Measurements from ENCODE around the gene E4F1. TPM values are rescaled to one million over a fixed set of nuclear protein-coding genes. Genes with fewer than 3 reads are reported as not detected.

E4F1 gene
- total and polyA plus RNA-seq, 8 donors: 8.7 to 48.4 (median 9.9) TPM

DNA sequence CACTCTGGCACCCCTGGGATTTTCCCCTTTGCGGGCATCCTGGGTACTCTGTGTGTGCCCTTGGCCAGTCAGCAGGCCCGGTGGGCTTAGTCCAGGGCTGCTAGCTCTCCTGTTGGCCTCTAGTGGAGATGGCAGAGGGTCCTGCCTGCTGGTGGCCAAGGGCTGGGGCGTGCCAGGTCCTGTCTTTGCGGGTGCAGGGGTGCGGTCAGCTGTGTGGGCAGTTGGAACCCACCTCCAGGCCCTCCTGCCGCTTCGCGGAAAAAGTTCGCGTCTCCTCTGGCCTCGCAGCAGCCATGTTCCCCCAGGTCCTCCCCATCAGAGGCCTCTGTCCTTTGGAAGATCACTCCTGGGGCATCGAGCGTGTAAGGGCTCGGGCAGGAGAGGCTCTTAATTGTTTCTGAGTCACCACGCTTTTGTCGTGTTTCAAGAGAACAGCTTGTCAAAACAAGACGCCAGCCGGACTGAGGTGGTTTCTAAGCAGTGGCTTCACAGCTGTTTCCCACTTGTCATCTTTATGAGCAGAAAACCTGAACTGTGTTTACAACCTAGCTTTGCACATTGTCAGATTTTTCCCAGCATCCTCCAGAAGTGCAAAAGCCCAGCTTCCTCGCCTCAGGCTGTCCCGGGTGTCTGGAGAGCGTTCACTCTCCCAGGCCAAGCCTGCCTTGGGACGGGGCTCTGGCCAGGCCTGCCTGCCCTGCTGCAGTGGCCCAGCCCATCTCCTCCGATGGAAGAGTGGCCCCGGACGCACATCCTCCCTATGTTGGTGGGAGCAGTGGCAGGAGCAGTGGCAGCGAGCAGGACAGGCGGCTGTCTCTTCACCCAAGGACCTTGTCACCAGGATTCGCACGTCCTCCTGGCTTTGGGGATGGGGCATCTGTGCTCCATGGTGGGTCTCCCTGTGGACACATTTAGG, 7.9 kb downstream of the E4F1 start:
- Histone ChIP-seq H3K4me1 (no peaks in the 10 kb centered on the region), H3K27ac (no peak overlapping the region), H3K27me3 (no peaks in the 10 kb centered on the region), H3K9me3 (no peaks in the 10 kb centered on the region), H3K36me3 (peaks cover 4 to 50% (median 31%) of the 10 kb centered on the region in 3 donors), H3K4me3 (no peak overlapping the region)
- TF ChIP-seq, protein P1, sequence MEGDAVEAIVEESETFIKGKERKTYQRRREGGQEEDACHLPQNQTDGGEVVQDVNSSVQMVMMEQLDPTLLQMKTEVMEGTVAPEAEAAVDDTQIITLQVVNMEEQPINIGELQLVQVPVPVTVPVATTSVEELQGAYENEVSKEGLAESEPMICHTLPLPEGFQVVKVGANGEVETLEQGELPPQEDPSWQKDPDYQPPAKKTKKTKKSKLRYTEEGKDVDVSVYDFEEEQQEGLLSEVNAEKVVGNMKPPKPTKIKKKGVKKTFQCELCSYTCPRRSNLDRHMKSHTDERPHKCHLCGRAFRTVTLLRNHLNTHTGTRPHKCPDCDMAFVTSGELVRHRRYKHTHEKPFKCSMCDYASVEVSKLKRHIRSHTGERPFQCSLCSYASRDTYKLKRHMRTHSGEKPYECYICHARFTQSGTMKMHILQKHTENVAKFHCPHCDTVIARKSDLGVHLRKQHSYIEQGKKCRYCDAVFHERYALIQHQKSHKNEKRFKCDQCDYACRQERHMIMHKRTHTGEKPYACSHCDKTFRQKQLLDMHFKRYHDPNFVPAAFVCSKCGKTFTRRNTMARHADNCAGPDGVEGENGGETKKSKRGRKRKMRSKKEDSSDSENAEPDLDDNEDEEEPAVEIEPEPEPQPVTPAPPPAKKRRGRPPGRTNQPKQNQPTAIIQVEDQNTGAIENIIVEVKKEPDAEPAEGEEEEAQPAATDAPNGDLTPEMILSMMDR (IDR thresholded peaks at IDR 0.05): no peak
- DNase-seq (no peak), ATAC-seq (peak in 2 of 4 donors; percentile 25 to 49), FAIRE-seq (no peak)
- intact Hi-C loops (cut with DNase I): no loop called here
- WGBS, 2 donors: 90 to 91% methylated on average over 29 of the region's 29 CpGs

DNA sequence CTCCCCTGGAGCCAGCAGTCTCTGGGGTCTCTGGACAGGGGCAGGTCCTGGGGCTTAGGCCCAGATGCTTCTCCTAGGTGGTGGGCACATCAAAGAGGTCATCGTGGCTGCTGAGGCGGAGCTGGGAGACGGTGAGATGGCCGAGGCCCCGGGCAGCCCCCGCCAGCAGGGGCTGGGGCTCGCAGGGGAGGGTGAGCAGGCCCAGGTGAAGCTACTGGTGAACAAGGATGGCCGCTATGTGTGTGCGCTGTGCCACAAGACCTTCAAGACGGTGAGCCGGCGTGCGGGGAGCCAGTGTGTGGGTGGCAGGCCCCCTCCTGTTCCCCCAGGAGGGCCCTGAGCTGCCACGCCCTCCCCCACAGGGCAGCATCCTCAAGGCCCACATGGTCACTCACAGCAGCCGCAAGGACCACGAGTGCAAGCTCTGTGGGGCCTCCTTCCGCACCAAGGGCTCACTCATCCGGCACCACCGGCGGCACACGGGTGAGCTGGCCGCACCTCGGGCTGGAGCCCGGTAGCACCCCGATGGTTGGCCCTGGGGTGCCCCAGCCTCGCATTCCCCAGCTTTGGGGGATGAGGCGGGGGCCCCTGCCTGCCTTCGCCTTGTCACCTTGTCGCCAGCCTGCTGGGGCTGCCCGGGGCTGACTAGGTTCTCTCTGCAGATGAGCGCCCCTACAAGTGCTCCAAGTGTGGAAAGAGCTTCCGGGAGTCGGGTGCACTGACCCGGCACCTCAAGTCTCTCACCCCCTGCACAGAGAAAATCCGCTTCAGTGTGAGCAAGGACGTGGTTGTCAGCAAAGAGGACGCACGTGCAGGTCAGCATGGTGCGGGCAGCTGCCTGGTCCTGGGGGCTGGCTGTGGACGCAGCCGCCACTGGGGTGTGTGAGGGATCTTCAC, 9.0 kb downstream of the E4F1 start:
- peaks cover 4 to 50% (median 31%) of the 10 kb centered on the region in 3 donors for H3K36me3 ChIP-seq
- WGBS, 2 donors: 93% methylated on average over 40 to 41 of the region's 41 CpGs
- H3K4me1 ChIP-seq: peaks cover 0 to 6% (median 0%) of the 10 kb centered on the region in 3 donors
- intact Hi-C loops (cut with DNase I): no loop called here
- no peak for ATAC-seq
- FAIRE-seq: no peak
- no peaks in the 10 kb centered on the region for H3K9me3 ChIP-seq
- DNase-seq: peak in 1 of 6 donors; percentile 63
- no peak overlapping the region for H3K4me3 ChIP-seq
- TF ChIP-seq, protein P1 (IDR thresholded peaks at IDR 0.05): no peak
- no peak overlapping the region for H3K27ac ChIP-seq
- no peaks in the 10 kb centered on the region for H3K27me3 ChIP-seq

DNA sequence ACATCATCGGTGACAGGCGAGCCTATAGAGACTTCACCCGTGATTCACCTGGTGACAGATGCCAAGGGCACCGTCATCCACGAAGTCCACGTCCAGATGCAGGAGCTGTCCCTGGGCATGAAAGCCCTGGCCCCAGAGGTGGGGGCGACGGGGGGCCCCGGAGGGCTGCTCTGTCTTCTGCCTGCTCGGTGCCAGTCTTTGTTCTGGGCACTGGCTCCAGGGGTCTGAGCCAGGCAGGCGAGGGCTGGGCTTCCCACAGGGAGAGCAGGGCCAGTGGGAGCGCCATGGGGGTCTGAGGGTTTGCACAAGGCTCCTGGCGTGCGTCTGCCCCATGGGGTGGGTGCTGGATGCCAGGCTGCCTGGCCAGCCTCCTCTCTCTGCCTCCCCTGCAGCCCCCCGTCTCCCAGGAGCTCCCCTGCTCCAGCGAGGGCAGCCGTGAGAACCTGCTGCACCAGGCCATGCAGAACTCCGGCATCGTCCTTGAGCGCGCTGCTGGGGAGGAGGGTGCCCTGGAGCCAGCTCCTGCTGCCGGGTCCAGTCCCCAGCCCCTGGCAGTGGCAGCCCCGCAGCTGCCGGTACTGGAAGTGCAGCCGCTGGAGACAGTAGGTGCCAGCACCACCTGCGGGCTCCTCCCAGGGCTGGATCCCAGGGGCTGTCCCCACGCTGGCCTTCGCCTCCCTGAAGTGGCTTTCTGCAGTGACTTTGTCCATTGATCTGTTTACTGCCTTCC, 9.8 kb downstream of the E4F1 start:
- Histone ChIP-seq H3K27me3 (no peaks in the 10 kb centered on the region), H3K36me3 (peaks cover 4 to 50% (median 31%) of the 10 kb centered on the region in 3 donors), H3K9me3 (no peaks in the 10 kb centered on the region), H3K4me1 (peaks cover 0 to 6% (median 0%) of the 10 kb centered on the region in 3 donors), H3K27ac (no peak overlapping the region), H3K4me3 (no peak overlapping the region)
- TF ChIP-seq, protein P1 (IDR thresholded peaks at IDR 0.05): no peak
- no peak for FAIRE-seq
- no peak for ATAC-seq
- 92 to 96% methylated on average over 28 of the region's 28 CpGs for WGBS, 2 donors
- intact Hi-C loops (cut with DNase I): no loop called here
- DNase-seq: peak in 1 of 6 donors; percentile 70

DNA sequence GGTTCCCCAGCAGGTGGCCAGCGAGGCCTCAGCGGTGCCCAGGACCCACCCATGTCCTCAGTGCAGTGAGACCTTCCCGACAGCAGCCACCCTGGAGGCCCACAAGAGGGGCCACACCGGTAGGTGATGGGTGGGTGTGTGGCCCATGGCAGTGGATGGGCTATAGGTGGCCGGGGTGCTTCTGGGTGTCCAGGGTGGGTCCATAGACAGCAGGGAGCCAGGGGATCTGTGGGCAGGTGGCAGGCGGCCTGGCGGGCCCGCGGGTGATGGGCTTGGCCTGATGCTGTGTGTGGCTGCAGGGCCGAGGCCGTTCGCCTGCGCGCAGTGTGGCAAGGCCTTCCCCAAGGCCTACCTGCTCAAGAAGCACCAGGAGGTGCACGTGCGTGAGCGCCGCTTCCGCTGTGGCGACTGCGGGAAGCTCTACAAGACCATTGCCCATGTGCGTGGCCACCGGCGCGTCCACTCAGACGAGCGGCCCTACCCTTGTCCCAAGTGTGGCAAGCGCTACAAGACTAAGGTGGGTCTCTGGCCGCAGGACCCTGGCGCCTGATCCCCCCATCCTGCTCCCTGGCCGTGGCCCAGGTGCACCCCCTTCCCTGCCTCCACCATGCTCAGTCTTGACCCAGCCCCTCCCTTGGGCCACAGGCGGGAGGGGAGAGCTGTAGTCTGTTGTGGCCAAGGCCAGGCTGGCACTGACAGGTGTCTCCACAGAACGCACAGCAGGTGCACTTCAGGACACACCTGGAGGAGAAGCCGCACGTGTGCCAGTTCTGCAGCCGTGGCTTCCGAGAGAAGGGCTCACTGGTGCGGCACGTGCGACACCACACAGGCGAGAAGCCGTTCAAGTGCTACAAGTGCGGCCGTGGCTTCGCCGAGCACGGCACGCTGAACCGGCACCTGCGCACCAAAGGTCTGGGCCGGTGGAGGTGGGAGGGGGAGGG, 10.8 kb downstream of the E4F1 start:
- H3K9me3 ChIP-seq: no peaks in the 10 kb centered on the region
- no peaks in the 10 kb centered on the region for H3K27me3 ChIP-seq
- ATAC-seq (no peak), FAIRE-seq (no peak), DNase-seq (peak in 1 of 6 donors; percentile 71)
- intact Hi-C loops (cut with DNase I): no loop called here
- TF ChIP-seq, protein P1 (IDR thresholded peaks at IDR 0.05): no peak
- peaks cover 0 to 6% (median 0%) of the 10 kb centered on the region in 3 donors for H3K4me1 ChIP-seq
- WGBS, 2 donors: 94 to 97% methylated on average over 48 to 51 of the region's 51 CpGs
- H3K27ac ChIP-seq: no peak overlapping the region
- peaks cover 4 to 45% (median 31%) of the 10 kb centered on the region in 3 donors for H3K36me3 ChIP-seq
- H3K4me3 ChIP-seq: no peak overlapping the region

Measured in pancreas (tissue), 10 donors.